ENCODE data around the gene BTBD9. TPM values are rescaled to one million over a fixed set of nuclear protein-coding genes. Genes with fewer than 3 reads are reported as not detected.

BTBD9 gene
- total and polyA plus RNA-seq, 2 of the 13 experiments (the other 11 are each of a cell fraction or from before 2014, with no cell fraction given), result 1.2 to 3.0 TPM

DNA sequence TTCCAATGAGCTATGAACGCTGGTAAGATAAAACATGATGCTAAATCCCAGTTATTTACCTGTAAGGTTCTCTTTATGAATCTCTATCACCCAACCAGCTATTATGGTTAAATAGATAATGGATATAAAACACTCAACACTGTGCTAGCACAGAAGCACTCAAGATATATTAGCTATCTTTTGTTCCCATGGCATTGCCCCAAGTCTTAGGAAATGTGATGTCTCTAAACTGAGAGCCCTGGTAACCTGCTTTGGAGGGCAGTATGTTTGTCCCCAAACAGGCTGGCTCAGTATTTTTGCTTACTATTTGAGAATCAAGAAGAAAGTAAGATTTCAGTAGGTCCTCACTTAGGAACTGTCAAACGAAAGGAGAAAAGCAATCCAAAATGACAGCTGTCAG is 90.5 kb downstream of the BTBD9 start:
- Histone ChIP-seq H3K9ac (ENCODE audit: insufficient read depth, low read depth, low read length) (no peak overlapping the region), H3K27ac (ENCODE audit: extremely low read length, insufficient read depth, low read length) (no peak overlapping the region), H3K4me3 (replicated peaks in 1 of 3; ENCODE audit: insufficient read depth in 1 of 3, low read depth in 2 of 3, low read length in 3 of 3) (no peak overlapping the region), H3K4me1 (ENCODE audit: insufficient read depth, low read length) (no peaks in the 10 kb centered on the region), H4K20me1 (ENCODE audit: insufficient read depth, low read length) (no peaks in the 10 kb centered on the region), H3K27me3 (ENCODE audit: control insufficient read depth in 1 of 2, insufficient read depth in 2 of 2, low read length in 2 of 2) (no peaks in the 10 kb centered on the region), H3K36me3 (replicated peaks in 1 of 2; ENCODE audit: control insufficient read depth in 1 of 2, insufficient read depth in 2 of 2, low read length in 2 of 2) (no peaks in the 10 kb centered on the region), H3K4me2 (ENCODE audit: low read depth, low read length) (no peak overlapping the region), H2AFZ (ENCODE audit: low read length) (no peak overlapping the region), H3K79me2 (ENCODE audit: insufficient read depth, low read length) (no peaks in the 10 kb centered on the region), H3K9me3 (ENCODE audit: low read length) (no peaks in the 10 kb centered on the region)
- in situ Hi-C loops (cut with HindIII; ENCODE audit: extremely low pct_ligation_motif_present, low pct_unique_long_range_greater_than_20kb) (no loop called here), intact Hi-C loops (cut with micrococcal nuclease; ENCODE audit: unreplicated experiment) (no loop called here)
- DNase-seq (ENCODE audit: low spot score), result no peak
- ChIA-PET CTCF (ENCODE audit: low intra/inter-chr PET ratio, low total read pairs) (no interaction called here), POLR2A (no interaction called here)
- FAIRE-seq, result no peak
- ATAC-seq, result no peak
- no TSS peak for BruUV-seq (replicated peaks)
- TF ChIP-seq ARNTL (CRISPR knock-in tag; IDR thresholded peaks at IDR 0.05), result no peak
- TF ChIP-seq HNRNPK (IDR thresholded peaks at IDR 0.05; ENCODE audit: low read depth, low read length, poor library complexity, severe bottlenecking), result no peak
- TF ChIP-seq KAT7 (CRISPR knock-in tag; IDR thresholded peaks at IDR 0.05; ENCODE audit: borderline replicate concordance), result no peak
- TF ChIP-seq THAP11 (CRISPR knock-in tag; IDR thresholded peaks at IDR 0.05), result no peak
- TF ChIP-seq ZNF382 (CRISPR knock-in tag; IDR thresholded peaks at IDR 0.05; ENCODE audit: borderline replicate concordance), result no peak
- TF ChIP-seq KDM5B (CRISPR knock-in tag; IDR thresholded peaks at IDR 0.05; ENCODE audit: borderline replicate concordance), result no peak
- no peak for TF ChIP-seq GTF2F1 (IDR thresholded peaks at IDR 0.05; ENCODE audit: low read length)
- TF ChIP-seq, protein P1, sequence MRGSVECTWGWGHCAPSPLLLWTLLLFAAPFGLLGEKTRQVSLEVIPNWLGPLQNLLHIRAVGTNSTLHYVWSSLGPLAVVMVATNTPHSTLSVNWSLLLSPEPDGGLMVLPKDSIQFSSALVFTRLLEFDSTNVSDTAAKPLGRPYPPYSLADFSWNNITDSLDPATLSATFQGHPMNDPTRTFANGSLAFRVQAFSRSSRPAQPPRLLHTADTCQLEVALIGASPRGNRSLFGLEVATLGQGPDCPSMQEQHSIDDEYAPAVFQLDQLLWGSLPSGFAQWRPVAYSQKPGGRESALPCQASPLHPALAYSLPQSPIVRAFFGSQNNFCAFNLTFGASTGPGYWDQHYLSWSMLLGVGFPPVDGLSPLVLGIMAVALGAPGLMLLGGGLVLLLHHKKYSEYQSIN (CRISPR knock-in tag; IDR thresholded peaks at IDR 0.05; ENCODE audit: borderline replicate concordance), result no peak
- no peak for TF ChIP-seq PTBP1 (IDR thresholded peaks at IDR 0.05; ENCODE audit: low read depth, low read length, poor library complexity, severe bottlenecking)
- TF ChIP-seq KLF15 (CRISPR knock-in tag; IDR thresholded peaks at IDR 0.05; ENCODE audit: borderline replicate concordance), result no peak
- no peak for TF ChIP-seq TIGD3 (CRISPR knock-in tag; IDR thresholded peaks at IDR 0.05; ENCODE audit: borderline replicate concordance)
- TF ChIP-seq NRL (CRISPR knock-in tag; IDR thresholded peaks at IDR 0.05; ENCODE audit: borderline replicate concordance), result no peak
- TF ChIP-seq SRSF1 (optimal IDR thresholded peaks at IDR 0.05; ENCODE audit: low read depth, low read length), result no peak
- 37% methylated on average over 2 of the region's 2 CpGs for WGBS (ENCODE audit: low lambda C conversion rate)
